Measurements from ENCODE around the gene TRAPPC1. TPM values are rescaled to one million over a fixed set of nuclear protein-coding genes. Genes with fewer than 3 reads are reported as not detected.

The TRAPPC1 gene
- total RNA-seq, 4 donors from 2014 or later: 36.3 to 68.8 (median 43.1) TPM

DNA sequence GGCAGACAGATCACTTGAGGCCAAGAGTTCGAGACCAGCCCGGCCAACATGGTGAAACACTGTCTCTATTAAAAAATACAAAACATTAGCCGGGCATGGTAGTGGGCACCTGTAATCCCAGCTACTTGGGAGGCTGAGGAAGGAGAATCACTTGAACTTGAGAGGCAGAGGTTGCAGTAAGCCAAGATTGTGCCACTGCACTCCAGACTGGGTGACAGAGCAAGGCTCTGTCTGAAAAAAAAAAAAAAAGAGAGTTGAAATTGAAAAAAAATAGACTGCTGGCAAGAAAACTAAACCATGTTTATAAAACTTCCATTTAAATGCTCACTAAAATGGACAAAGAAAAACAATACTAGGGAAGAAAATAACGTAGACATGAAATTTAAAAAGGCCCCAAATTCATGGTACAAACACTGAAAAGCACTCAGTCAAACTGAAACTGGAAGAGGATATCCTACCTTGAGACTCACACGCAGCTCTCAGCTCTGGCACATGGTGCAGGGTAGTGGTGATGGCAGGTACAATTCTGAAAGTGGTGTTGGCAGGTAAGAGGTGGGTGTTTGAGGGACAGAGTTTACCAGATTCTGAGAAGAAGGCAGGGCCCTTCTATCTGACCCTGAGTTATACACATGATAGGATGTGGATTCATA is 19.5 kb upstream of the TRAPPC1 start:
- no peaks in the 10 kb centered on the region for H3K27me3 ChIP-seq
- no peaks in the 10 kb centered on the region for H3K9me3 ChIP-seq
- H3K27ac ChIP-seq (replicated peaks in 1 of 4): peak overlapping the region; percentile 4 to 72 (median 55)
- H3K4me1 ChIP-seq: peaks cover 10 to 27% (median 16%) of the 10 kb centered on the region in 4 donors
- intact Hi-C loops (cut with DNase I): no loop called here
- peaks cover 22 to 33% (median 31%) of the 10 kb centered on the region in 4 donors for H3K36me3 ChIP-seq
- 65% methylated on average over 5 of the region's 5 CpGs for WGBS
- no peak overlapping the region for H3K4me3 ChIP-seq
- DNase-seq (ENCODE audit: extremely low spot score): no peak
- peak in 1 of 2 donors; percentile 9 for TF ChIP-seq POLR2AphosphoS5 (IDR thresholded peaks at IDR 0.05)
- TF ChIP-seq, protein P1, sequence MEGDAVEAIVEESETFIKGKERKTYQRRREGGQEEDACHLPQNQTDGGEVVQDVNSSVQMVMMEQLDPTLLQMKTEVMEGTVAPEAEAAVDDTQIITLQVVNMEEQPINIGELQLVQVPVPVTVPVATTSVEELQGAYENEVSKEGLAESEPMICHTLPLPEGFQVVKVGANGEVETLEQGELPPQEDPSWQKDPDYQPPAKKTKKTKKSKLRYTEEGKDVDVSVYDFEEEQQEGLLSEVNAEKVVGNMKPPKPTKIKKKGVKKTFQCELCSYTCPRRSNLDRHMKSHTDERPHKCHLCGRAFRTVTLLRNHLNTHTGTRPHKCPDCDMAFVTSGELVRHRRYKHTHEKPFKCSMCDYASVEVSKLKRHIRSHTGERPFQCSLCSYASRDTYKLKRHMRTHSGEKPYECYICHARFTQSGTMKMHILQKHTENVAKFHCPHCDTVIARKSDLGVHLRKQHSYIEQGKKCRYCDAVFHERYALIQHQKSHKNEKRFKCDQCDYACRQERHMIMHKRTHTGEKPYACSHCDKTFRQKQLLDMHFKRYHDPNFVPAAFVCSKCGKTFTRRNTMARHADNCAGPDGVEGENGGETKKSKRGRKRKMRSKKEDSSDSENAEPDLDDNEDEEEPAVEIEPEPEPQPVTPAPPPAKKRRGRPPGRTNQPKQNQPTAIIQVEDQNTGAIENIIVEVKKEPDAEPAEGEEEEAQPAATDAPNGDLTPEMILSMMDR (IDR thresholded peaks at IDR 0.05): no peak

DNA sequence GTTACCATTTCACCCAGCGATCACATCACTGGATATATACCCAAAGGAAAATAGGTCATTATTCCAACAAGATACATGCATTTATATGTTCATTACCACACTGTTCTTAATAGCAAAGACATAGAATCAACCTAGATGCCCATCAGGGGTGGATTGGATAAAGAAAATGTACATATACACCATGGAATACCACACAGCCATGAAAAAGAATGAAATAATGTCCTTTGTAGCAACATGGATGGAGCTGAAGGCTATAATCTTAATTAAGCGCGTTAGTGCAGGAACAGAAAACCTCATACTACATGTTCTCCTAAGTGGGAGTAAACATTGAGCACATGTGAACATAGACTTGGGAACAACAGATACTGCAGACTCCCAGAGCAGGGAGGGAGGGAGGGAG is 18.8 kb upstream of the TRAPPC1 start:
- 60% methylated on average over 3 of the region's 3 CpGs for WGBS
- no peak overlapping the region for H3K4me3 ChIP-seq
- H3K4me1 ChIP-seq: peaks cover 3 to 21% (median 11%) of the 10 kb centered on the region in 4 donors
- DNase-seq (ENCODE audit: extremely low spot score): no peak
- H3K9me3 ChIP-seq: no peaks in the 10 kb centered on the region
- intact Hi-C loops (cut with DNase I): no loop called here
- TF ChIP-seq, protein P1 (IDR thresholded peaks at IDR 0.05): no peak
- no peak for TF ChIP-seq EP300 (IDR thresholded peaks at IDR 0.05)
- TF ChIP-seq POLR2A (IDR thresholded peaks at IDR 0.05; ENCODE audit: low read depth): no peak
- no peak for TF ChIP-seq POLR2AphosphoS5 (IDR thresholded peaks at IDR 0.05)
- H3K27me3 ChIP-seq: no peaks in the 10 kb centered on the region
- H3K27ac ChIP-seq (replicated peaks in 1 of 4): no peak overlapping the region
- peaks cover 28 to 40% (median 38%) of the 10 kb centered on the region in 4 donors for H3K36me3 ChIP-seq

DNA sequence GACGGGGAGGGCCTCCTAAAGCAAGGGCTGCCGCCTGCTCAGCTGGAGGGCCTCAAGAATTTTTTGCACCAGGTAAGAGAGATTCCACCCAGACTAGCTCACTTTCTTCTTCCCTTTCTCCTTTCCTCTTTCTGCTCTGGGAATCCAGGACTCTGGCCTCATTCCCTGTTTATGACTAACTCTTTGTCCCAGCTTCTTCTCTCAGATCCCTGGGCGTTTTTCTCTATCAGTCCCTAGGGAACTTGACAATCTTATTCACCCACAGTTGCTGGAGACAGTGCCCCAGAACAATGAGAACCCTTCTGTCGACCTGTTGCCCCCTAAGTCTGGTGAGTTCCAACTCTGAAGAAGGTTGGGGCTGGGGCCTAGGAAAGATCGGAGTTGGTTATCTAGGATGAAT is 15.9 kb upstream of the TRAPPC1 start:
- WGBS: 90% methylated on average over 5 of the region's 5 CpGs
- Histone ChIP-seq H3K27ac (replicated peaks in 1 of 4) (no peak overlapping the region), H3K4me1 (peaks cover 0 to 19% (median 11%) of the 10 kb centered on the region in 4 donors), H3K9me3 (no peaks in the 10 kb centered on the region), H3K36me3 (peaks cover 51 to 67% (median 65%) of the 10 kb centered on the region in 4 donors), H3K27me3 (no peaks in the 10 kb centered on the region), H3K4me3 (no peak overlapping the region)
- no peak for TF ChIP-seq POLR2AphosphoS5 (IDR thresholded peaks at IDR 0.05)
- TF ChIP-seq POLR2A (IDR thresholded peaks at IDR 0.05; ENCODE audit: low read depth): no peak
- TF ChIP-seq, protein P1 (IDR thresholded peaks at IDR 0.05): no peak
- no peak for TF ChIP-seq EP300 (IDR thresholded peaks at IDR 0.05)
- no peak for DNase-seq (ENCODE audit: extremely low spot score)
- intact Hi-C loops (cut with DNase I): no loop called here

DNA sequence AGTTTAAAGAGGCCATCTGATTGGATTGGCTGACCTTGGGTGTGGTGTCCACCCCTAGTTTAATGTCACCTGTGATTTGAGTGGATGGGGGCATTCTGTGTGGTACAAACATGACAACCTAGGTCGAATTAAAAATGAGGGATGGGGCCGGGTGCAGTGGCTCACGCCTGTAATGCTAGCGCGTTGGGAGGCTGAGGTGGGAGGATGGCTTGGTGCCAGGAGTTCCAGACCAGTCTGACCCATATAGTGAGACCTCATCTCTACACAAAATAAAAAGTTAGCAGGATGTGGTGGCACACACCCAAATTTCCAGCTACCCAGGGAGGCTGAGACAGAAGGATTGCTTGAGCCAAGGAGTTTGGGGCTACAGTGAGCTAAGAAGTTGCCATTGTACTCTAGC is 14.7 kb upstream of the TRAPPC1 start:
- Histone ChIP-seq H3K27me3 (no peaks in the 10 kb centered on the region), H3K27ac (replicated peaks in 1 of 4) (no peak overlapping the region), H3K4me1 (peaks cover 0 to 7% (median 1%) of the 10 kb centered on the region in 4 donors), H3K36me3 (peaks cover 56 to 77% (median 73%) of the 10 kb centered on the region in 4 donors), H3K9me3 (no peaks in the 10 kb centered on the region), H3K4me3 (no peak overlapping the region)
- intact Hi-C loops (cut with DNase I): no loop called here
- DNase-seq (ENCODE audit: extremely low spot score): no peak
- TF ChIP-seq, protein P1 (IDR thresholded peaks at IDR 0.05): no peak
- no peak for TF ChIP-seq POLR2A (IDR thresholded peaks at IDR 0.05; ENCODE audit: low read depth)
- no peak for TF ChIP-seq POLR2AphosphoS5 (IDR thresholded peaks at IDR 0.05)
- no peak for TF ChIP-seq EP300 (IDR thresholded peaks at IDR 0.05)
- WGBS: 71% methylated on average over 5 of the region's 5 CpGs

DNA sequence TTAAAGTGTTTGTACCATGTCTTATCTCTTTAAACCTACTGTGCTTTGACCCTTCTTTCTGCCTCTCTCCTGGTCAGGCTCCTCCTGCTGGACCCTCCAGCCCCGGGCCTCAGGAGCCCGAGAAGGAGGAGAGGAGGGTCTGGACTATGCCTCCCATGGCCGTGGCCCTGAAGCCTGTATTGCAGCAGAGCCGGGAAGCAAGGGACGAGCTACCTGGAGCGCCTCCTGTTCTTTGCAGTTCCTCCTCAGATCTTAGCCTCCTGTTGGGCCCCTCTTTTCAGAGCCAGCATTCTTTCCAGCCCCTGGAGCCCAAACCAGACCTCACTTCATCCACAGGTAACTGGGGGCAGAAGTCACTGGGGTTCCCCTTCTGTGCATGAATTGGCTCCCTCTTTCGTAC is 13.9 kb upstream of the TRAPPC1 start:
- WGBS: 86% methylated on average over 7 of the region's 7 CpGs
- Histone ChIP-seq H3K27ac (replicated peaks in 1 of 4) (no peak overlapping the region), H3K4me3 (no peak overlapping the region), H3K27me3 (no peaks in the 10 kb centered on the region), H3K36me3 (peaks cover 62 to 85% (median 80%) of the 10 kb centered on the region in 4 donors), H3K4me1 (no peaks in the 10 kb centered on the region), H3K9me3 (no peaks in the 10 kb centered on the region)
- intact Hi-C loops (cut with DNase I): no loop called here
- no peak for DNase-seq (ENCODE audit: extremely low spot score)
- TF ChIP-seq EP300 (IDR thresholded peaks at IDR 0.05) (no peak), POLR2A (IDR thresholded peaks at IDR 0.05; ENCODE audit: low read depth) (no peak), POLR2AphosphoS5 (IDR thresholded peaks at IDR 0.05) (no peak)
- TF ChIP-seq, protein P1 (IDR thresholded peaks at IDR 0.05): no peak
